Measurements from ENCODE around the gene PPAN. TPM values are rescaled to one million over a fixed set of nuclear protein-coding genes. Genes with fewer than 3 reads are reported as not detected.
A peak's percentile ranks its signal among the peaks of the same experiment; 100 is the strongest.

The PPAN gene
- total and polyA plus RNA-seq, 8 donors = 22.6 to 49.8 (median 28.5) TPM

GRCh38 chr19:10104665-10105508 is 1.3 kb upstream of the PPAN start:
- peak overlapping the region; percentile 33 to 85 for H3K27ac ChIP-seq
- ATAC-seq (no peak), DNase-seq (peak in 2 of 4 donors; percentile 30 to 55)
- no peaks in the 10 kb centered on the region for H3K9me3 ChIP-seq
- H3K36me3 ChIP-seq = peaks cover 0 to 26% of the 10 kb centered on the region in 2 donors
- no peak overlapping the region for H3K4me3 ChIP-seq
- H3K27me3 ChIP-seq = no peaks in the 10 kb centered on the region
- intact Hi-C loops (cut with DNase I) = no loop called here
- H3K4me1 ChIP-seq = peaks cover 11 to 54% of the 10 kb centered on the region in 2 donors
- TF ChIP-seq CTCF (IDR thresholded peaks at IDR 0.05) = no peak

- ATAC-seq = no peak
- peak overlapping the region in 1 of 2 donors; percentile 91 for H3K4me3 ChIP-seq
- intact Hi-C loops (cut with DNase I) = no loop called here
Observed at GRCh38 chr19:10105509-10106099, 558 bp upstream of the PPAN start.

DNA sequence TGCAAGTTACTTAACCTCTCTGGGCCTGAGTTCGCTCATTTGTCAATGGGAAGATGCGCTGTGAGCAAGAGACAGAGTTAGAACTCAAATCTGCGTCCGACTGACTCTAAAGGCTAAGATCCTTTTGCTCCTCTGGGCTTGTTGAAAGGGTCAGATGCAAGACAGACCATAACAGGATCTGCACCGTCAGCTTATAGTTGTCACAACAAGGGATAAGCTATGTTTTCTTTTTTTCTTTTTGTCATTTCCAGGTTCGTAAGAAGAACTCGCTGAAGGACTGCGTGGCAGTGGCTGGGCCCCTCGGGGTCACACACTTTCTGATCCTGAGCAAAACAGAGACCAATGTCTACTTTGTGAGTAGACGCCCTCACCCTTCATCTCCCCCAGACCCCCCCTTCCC is 1.1 kb downstream of the PPAN start:
- H3K27ac ChIP-seq = peak overlapping the region in 1 of 2 donors; percentile 85
- DNase-seq (no peak), ATAC-seq (no peak)
- H3K4me3 ChIP-seq = peak overlapping the region; percentile 79 to 91
- peaks cover 0 to 50% of the 10 kb centered on the region in 2 donors for H3K36me3 ChIP-seq
- peaks cover 11 to 68% of the 10 kb centered on the region in 2 donors for H3K4me1 ChIP-seq
- no peaks in the 10 kb centered on the region for H3K9me3 ChIP-seq
- TF ChIP-seq CTCF (IDR thresholded peaks at IDR 0.05) = no peak
- intact Hi-C loops (cut with DNase I) = no loop called here
- H3K27me3 ChIP-seq = no peaks in the 10 kb centered on the region

More at GRCh38 chr19:10105509-10106099, 558 bp upstream of the PPAN start:
- Histone ChIP-seq H3K9me3 (no peaks in the 10 kb centered on the region), H3K27ac (peak overlapping the region; percentile 19 to 85), H3K27me3 (no peaks in the 10 kb centered on the region), H3K36me3 (peaks cover 0 to 33% of the 10 kb centered on the region in 2 donors), H3K4me1 (peaks cover 11 to 58% of the 10 kb centered on the region in 2 donors)
- no peak for TF ChIP-seq CTCF (IDR thresholded peaks at IDR 0.05)
- peak in 1 of 4 donors; percentile 36 for DNase-seq

DNA sequence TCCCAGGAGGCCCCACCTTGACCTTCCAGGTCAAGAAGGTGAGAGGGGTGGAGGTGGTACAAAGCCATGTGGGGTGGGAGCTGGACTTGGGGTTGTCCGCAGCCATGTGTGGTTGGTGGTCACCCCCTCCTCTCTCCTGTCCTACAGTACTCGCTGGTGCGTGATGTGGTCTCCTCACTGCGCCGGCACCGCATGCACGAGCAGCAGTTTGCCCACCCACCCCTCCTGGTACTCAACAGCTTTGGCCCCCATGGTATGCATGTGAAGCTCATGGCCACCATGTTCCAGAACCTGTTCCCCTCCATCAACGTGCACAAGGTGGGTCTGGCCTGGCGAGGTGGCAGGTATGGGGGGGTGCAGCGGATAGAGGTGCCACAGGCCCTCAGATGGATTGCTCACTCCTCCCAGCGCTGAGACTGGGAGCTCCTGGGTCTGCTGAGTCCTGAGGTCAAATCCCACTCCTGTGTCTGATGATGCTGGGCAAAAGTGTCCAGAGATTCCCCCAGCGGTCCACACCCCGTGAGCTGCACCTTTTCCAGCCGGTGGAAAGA is 1.7 kb downstream of the PPAN start:
- intact Hi-C loops (cut with DNase I) = no loop called here
- DNase-seq (no peak), ATAC-seq (no peak)
- Histone ChIP-seq H3K4me3 (peak overlapping the region in 1 of 2 donors; percentile 91), H3K4me1 (peaks cover 11 to 68% of the 10 kb centered on the region in 2 donors), H3K36me3 (peaks cover 0 to 52% of the 10 kb centered on the region in 2 donors), H3K27ac (no peak overlapping the region), H3K9me3 (no peaks in the 10 kb centered on the region), H3K27me3 (no peaks in the 10 kb centered on the region)
- no peak for TF ChIP-seq CTCF (IDR thresholded peaks at IDR 0.05)

DNA sequence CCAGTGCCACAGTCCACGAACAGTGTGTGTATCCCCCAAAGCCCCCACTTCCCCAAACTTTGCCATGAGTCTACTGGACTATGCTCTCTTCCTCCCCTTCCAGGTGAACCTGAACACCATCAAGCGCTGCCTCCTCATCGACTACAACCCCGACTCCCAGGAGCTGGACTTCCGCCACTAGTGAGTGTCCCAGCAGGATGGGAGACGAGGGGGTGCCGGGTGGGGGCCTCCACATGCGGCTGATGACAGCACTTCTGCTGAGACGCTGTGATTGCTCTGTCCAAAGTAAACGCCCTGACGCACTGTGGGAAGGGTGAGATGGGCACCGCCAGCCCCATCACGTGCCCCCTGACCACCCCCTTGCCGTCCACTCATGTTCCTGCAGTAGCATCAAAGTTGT is 3.4 kb downstream of the PPAN start:
- Histone ChIP-seq H3K27ac (no peak overlapping the region), H3K36me3 (peaks cover 0 to 64% of the 10 kb centered on the region in 2 donors), H3K4me3 (no peak overlapping the region), H3K9me3 (no peaks in the 10 kb centered on the region), H3K4me1 (peaks cover 11 to 78% of the 10 kb centered on the region in 2 donors), H3K27me3 (no peaks in the 10 kb centered on the region)
- TF ChIP-seq CTCF (IDR thresholded peaks at IDR 0.05) = no peak
- no peak for ATAC-seq
- DNase-seq = no peak
- intact Hi-C loops (cut with DNase I) = no loop called here

Measured in left lung (tissue), 10 donors.